Astrocyte of the cerebellum (primary cell): ENCODE measurements around the gene SETMAR.

Experiments
- DNase-seq: peaks from one replicate; pipeline ENCODE4 v3.0.0-alpha.2; 2011; ENCODE audit warnings: low read depth
- H3K4me3 ChIP-seq: 2 replicates; pipeline ENCODE4 v1.5.1; 2011; ENCODE audit warnings: mild to moderate bottlenecking, low read depth, low read length, moderate library complexity
- CTCF ChIP-seq: IDR thresholded peaks from 2 replicates; pipeline ENCODE4 v1.5.1; 2012; ENCODE audit warnings: low read length, low read depth, moderate library complexity, mild to moderate bottlenecking; ENCODE audit errors: missing control alignments
- in situ Hi-C: cut with HindIII; loops from 2 replicates; pipeline ENCODE4 v1.10.0; 2017; ENCODE audit warnings: low sequenced_read_pairs

Gene SETMAR

GRCh38 chr3:4343258-4343657, 40.1 kb downstream of the SETMAR start:
- H3K4me3 ChIP-seq, result no peak overlapping the region
- no peak for TF ChIP-seq CTCF
- in situ Hi-C loops, result no loop called here
- peak; percentile 32 for DNase-seq

GRCh38 chr3:4350789-4351163, 47.6 kb downstream of the SETMAR start:
- peak; percentile 64 for TF ChIP-seq CTCF

GRCh38 chr3:4351164-4351855, 48.1 kb downstream of the SETMAR start:
- no peak overlapping the region for H3K4me3 ChIP-seq
- in situ Hi-C loops, result no loop called here
- TF ChIP-seq CTCF, result no peak
- DNase-seq, result no peak

More at GRCh38 chr3:4350789-4351163, 47.6 kb downstream of the SETMAR start:
- no peak overlapping the region for H3K4me3 ChIP-seq
- in situ Hi-C loops, result no loop called here
- peak; percentile 59 for DNase-seq

DNA sequence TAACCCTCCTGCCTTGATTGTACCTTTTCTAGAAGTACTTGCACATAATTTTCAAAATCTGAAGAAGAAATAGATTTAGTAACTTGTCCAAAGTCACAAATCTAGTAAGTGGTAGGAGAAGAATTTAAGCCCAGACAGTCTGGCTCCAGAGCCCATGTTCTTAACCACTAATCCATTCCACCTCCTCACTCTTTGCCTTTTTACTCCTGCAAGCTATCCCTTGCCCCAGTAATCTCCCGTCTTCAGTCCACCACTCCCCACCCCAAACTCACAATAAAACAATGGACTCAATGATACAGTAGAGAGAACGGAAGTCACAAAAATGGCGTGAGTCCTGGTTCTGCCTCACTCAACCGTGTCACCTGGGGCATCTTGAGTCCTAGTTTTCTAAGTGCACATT, 48.7 kb downstream of the SETMAR start:
- H3K4me3 ChIP-seq, result no peak overlapping the region
- in situ Hi-C loops, result no loop called here
- TF ChIP-seq CTCF, result no peak
- no peak for DNase-seq

- no peak overlapping the region for H3K4me3 ChIP-seq
- no peak for DNase-seq
- in situ Hi-C loops, result no loop called here
- TF ChIP-seq CTCF, result no peak
Observed at GRCh38 chr3:4355401-4356219, 52.4 kb downstream of the SETMAR start.

GRCh38 chr3:4356220-4356540, 53.0 kb downstream of the SETMAR start:
- in situ Hi-C loops, result no loop called here
- no peak for DNase-seq
- no peak for TF ChIP-seq CTCF

More at GRCh38 chr3:4356220-4356540, 53.0 kb downstream of the SETMAR start:
- H3K4me3 ChIP-seq, result no peak overlapping the region
